ENCODE measurements around the gene CEP290.
A peak's percentile ranks its signal among the peaks of the same experiment; 100 is the strongest.
"Not testable (repeated sequence)": the region's sequence is repeated elsewhere in the genome, so short reads cannot be mapped to it uniquely, and the experiment has no call there.

The CEP290 gene

GRCh38 chr12:88144546-88145468, 2.9 kb upstream of the CEP290 start:
- no peak for DNase-seq (ENCODE audit: low read depth, low spot score)

GRCh38 chr12:88144037-88144436, 2.1 kb upstream of the CEP290 start:
- no peak for DNase-seq (ENCODE audit: low read depth, low spot score)

- DNase-seq (ENCODE audit: low read depth, low spot score): peak; percentile 10
Observed at GRCh38 chr12:88142610-88142991, 713 bp upstream of the CEP290 start.

GRCh38 chr12:88141425-88141773, 489 bp downstream of the CEP290 start:
- DNase-seq (ENCODE audit: low read depth, low spot score): no peak

- not testable (repeated sequence) for DNase-seq (ENCODE audit: low read depth, low spot score)
Observed at GRCh38 chr12:88139711-88140110, 2.2 kb downstream of the CEP290 start.

- not testable (repeated sequence) for DNase-seq (ENCODE audit: low read depth, low spot score)
Observed at GRCh38 chr12:88133181-88133580, 8.7 kb downstream of the CEP290 start.

- no peak for DNase-seq (ENCODE audit: low read depth, low spot score)
Observed at GRCh38 chr12:88132392-88132791, 9.5 kb downstream of the CEP290 start.

GRCh38 chr12:88127855-88128254, 14.0 kb downstream of the CEP290 start:
- DNase-seq (ENCODE audit: low read depth, low spot score): no peak

- no peak for DNase-seq (ENCODE audit: low read depth, low spot score)
Observed at GRCh38 chr12:88127099-88127498, 14.8 kb downstream of the CEP290 start.

GRCh38 chr12:88122666-88123065, 19.2 kb downstream of the CEP290 start:
- DNase-seq (ENCODE audit: low read depth, low spot score): no peak

GRCh38 chr12:88113871-88114270, 28.0 kb downstream of the CEP290 start:
- no peak for DNase-seq (ENCODE audit: low read depth, low spot score)

GRCh38 chr12:88111074-88111652, 30.7 kb downstream of the CEP290 start:
- DNase-seq (ENCODE audit: low read depth, low spot score): no peak

GRCh38 chr12:88108021-88108420, 33.9 kb downstream of the CEP290 start:
- DNase-seq (ENCODE audit: low read depth, low spot score): no peak

- DNase-seq (ENCODE audit: low read depth, low spot score): no peak
Observed at GRCh38 chr12:88093573-88093972, 48.3 kb downstream of the CEP290 start.

- DNase-seq (ENCODE audit: low read depth, low spot score): no peak
Observed at GRCh38 chr12:88092771-88093170, 49.1 kb downstream of the CEP290 start.

GRCh38 chr12:88084210-88084609, 57.7 kb downstream of the CEP290 start:
- DNase-seq (ENCODE audit: low read depth, low spot score): no peak

- no peak for DNase-seq (ENCODE audit: low read depth, low spot score)
Observed at GRCh38 chr12:88083634-88084033, 58.3 kb downstream of the CEP290 start.

- no peak for DNase-seq (ENCODE audit: low read depth, low spot score)
Observed at GRCh38 chr12:88081247-88081646, 60.6 kb downstream of the CEP290 start.

- no peak for DNase-seq (ENCODE audit: low read depth, low spot score)
Observed at GRCh38 chr12:88067301-88067700, 74.6 kb downstream of the CEP290 start.

GRCh38 chr12:88063375-88063774, 78.5 kb downstream of the CEP290 start:
- no peak for DNase-seq (ENCODE audit: low read depth, low spot score)

- DNase-seq (ENCODE audit: low read depth, low spot score): no peak
Observed at GRCh38 chr12:88062474-88062873, 79.4 kb downstream of the CEP290 start.

GRCh38 chr12:88058719-88059077, 83.2 kb downstream of the CEP290 start:
- DNase-seq (ENCODE audit: low read depth, low spot score): no peak

GRCh38 chr12:88057994-88058718, 83.7 kb downstream of the CEP290 start:
- DNase-seq (ENCODE audit: low read depth, low spot score): no peak

All from activated CD4-positive, CD25-positive, alpha-beta regulatory T cell treated with anti-CD3 and anti-CD28 coated beads, Interleukin-2, amount 50 U/mL, for 16 hours (primary cell).